ENCODE measurements around the gene LRP3.
"Not testable (repeated sequence)": the region's sequence is repeated elsewhere in the genome, so short reads cannot be mapped to it uniquely, and the experiment has no call there.

The LRP3 gene

DNA sequence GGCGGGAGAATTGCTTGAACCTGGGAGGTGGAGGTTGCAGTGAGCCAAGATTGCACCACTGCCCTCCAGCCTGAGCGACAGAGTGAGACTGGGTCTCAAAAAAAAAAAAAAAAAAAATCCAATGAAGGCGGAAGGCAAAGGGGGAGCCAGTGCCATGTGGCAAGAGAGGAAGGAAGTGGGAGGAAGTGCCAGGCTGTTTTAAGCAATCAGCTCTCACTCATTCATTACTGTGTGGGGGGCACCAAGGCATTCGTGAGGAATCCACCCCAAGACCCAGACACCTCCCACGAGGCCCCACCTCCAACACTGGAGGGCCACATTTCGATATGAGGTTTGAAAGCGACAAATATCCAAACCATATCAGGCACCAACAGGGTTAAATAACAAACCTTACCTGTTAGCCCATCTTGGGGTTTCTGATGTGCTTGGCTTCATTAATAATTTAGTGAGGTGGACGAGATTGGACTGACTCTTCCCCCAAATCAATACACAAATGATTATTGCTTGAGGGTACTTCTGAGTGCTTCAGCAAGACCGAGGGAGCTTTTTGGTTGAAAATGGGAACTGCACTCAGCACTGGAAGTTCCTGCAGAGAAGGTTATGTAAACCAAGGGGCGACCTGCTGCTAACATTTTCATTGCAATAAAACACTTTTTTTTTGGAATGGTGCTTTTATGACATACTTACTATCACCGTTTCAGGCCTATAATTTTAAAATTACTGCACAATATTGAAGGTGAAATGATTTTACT lies 7.5 kb upstream of the LRP3 start:
- TF ChIP-seq EZH2 (IDR thresholded peaks at IDR 0.05; ENCODE audit: borderline replicate concordance, low read length) = no peak
- no peak for TF ChIP-seq CTCF (IDR thresholded peaks at IDR 0.05; ENCODE audit: low read length)
- Histone ChIP-seq H3K4me3 (ENCODE audit: low read depth, low read length, poor library complexity, severe bottlenecking) (no peak overlapping the region), H3K36me3 (ENCODE audit: insufficient read depth, low read length) (no peaks in the 10 kb centered on the region), H3K27ac (ENCODE audit: low read depth, low read length, poor library complexity, severe bottlenecking) (no peak overlapping the region), H3K9ac (ENCODE audit: low read length) (no peak overlapping the region), H4K20me1 (ENCODE audit: insufficient read depth, low read length) (no peaks in the 10 kb centered on the region), H3K9me3 (ENCODE audit: low read length) (no peaks in the 10 kb centered on the region), H2AFZ (ENCODE audit: low read length) (no peak overlapping the region), H3K9me2 (ENCODE audit: low read depth, low read length) (no peaks in the 10 kb centered on the region), H3K27me3 (ENCODE audit: insufficient read depth, low read length) (no peaks in the 10 kb centered on the region), H3K79me2 (ENCODE audit: insufficient read depth, low read length) (no peaks in the 10 kb centered on the region), H3F3A (ENCODE audit: insufficient read depth, low read length) (no peaks in the 10 kb centered on the region), H3K4me2 (ENCODE audit: low read length) (no peak overlapping the region), H3K4me1 (ENCODE audit: insufficient read depth, low read length, severe bottlenecking) (no peaks in the 10 kb centered on the region)

DNA sequence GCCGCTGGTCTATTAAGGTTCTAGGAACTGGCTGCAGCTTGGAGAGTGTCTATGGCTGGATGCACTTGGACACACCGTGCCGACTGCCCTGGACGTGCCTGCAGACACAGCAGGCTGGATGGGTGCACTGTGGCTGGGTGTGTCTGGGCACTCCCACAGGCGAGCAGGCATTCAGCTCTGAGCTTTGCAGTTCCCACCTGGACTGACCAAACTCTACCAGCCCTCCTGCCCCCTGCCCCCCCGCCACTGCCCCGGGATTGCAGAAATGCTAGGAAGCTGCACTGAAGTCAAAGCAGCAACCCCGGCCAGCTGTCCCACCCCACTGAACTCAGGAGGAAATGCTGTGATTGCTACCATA lies 7.0 kb upstream of the LRP3 start:
- no peak overlapping the region for H3K4me2 ChIP-seq (ENCODE audit: low read length)
- no peak overlapping the region for H3K4me3 ChIP-seq (ENCODE audit: low read depth, low read length, poor library complexity, severe bottlenecking)

DNA sequence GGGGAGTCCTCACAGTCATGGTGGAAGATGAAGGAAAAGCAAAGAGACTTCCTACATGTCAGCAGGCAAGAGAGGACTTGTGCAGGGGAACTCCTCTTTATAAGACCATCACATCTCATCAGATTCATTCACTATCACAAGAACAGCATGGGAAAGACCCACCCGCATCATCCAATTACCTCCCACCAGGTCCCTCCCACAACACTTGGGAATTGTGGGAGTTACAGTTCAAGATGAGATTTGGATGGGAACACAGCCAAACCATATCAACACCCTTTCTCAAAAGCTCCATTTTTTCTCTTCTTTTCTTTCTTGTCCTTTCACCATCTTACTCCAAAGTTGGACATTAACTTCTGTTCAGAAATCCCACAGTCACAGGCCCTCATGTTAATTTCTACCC lies 4.7 kb upstream of the LRP3 start:
- Histone ChIP-seq H3K9ac (ENCODE audit: low read length) (no peak overlapping the region), H3K9me3 (ENCODE audit: low read length) (no peaks in the 10 kb centered on the region), H3F3A (ENCODE audit: insufficient read depth, low read length) (no peaks in the 10 kb centered on the region), H3K4me3 (ENCODE audit: low read depth, low read length, poor library complexity, severe bottlenecking) (no peak overlapping the region), H4K20me1 (ENCODE audit: insufficient read depth, low read length) (no peaks in the 10 kb centered on the region), H3K4me1 (ENCODE audit: insufficient read depth, low read length, severe bottlenecking) (no peaks in the 10 kb centered on the region), H3K36me3 (ENCODE audit: insufficient read depth, low read length) (no peaks in the 10 kb centered on the region), H3K9me2 (ENCODE audit: low read depth, low read length) (no peaks in the 10 kb centered on the region), H3K27me3 (ENCODE audit: insufficient read depth, low read length) (no peaks in the 10 kb centered on the region), H3K79me2 (ENCODE audit: insufficient read depth, low read length) (no peaks in the 10 kb centered on the region), H2AFZ (ENCODE audit: low read length) (no peak overlapping the region), H3K27ac (ENCODE audit: low read depth, low read length, poor library complexity, severe bottlenecking) (no peak overlapping the region), H3K4me2 (ENCODE audit: low read length) (no peak overlapping the region)
- TF ChIP-seq CTCF (IDR thresholded peaks at IDR 0.05; ENCODE audit: low read length) = no peak
- no peak for TF ChIP-seq EZH2 (IDR thresholded peaks at IDR 0.05; ENCODE audit: borderline replicate concordance, low read length)

More for the DNA sequence above, 7.0 kb upstream of the LRP3 start:
- H3K9me2 ChIP-seq (ENCODE audit: low read depth, low read length) = no peaks in the 10 kb centered on the region
- TF ChIP-seq EZH2 (IDR thresholded peaks at IDR 0.05; ENCODE audit: borderline replicate concordance, low read length) (no peak), CTCF (IDR thresholded peaks at IDR 0.05; ENCODE audit: low read length) (no peak)
- no peaks in the 10 kb centered on the region for H4K20me1 ChIP-seq (ENCODE audit: insufficient read depth, low read length)
- H3F3A ChIP-seq (ENCODE audit: insufficient read depth, low read length) = no peaks in the 10 kb centered on the region
- no peak overlapping the region for H2AFZ ChIP-seq (ENCODE audit: low read length)
- no peak overlapping the region for H3K9ac ChIP-seq (ENCODE audit: low read length)
- H3K9me3 ChIP-seq (ENCODE audit: low read length) = no peaks in the 10 kb centered on the region
- no peak overlapping the region for H3K27ac ChIP-seq (ENCODE audit: low read depth, low read length, poor library complexity, severe bottlenecking)
- H3K79me2 ChIP-seq (ENCODE audit: insufficient read depth, low read length) = no peaks in the 10 kb centered on the region
- H3K27me3 ChIP-seq (ENCODE audit: insufficient read depth, low read length) = no peaks in the 10 kb centered on the region
- H3K4me1 ChIP-seq (ENCODE audit: insufficient read depth, low read length, severe bottlenecking) = no peaks in the 10 kb centered on the region
- H3K36me3 ChIP-seq (ENCODE audit: insufficient read depth, low read length) = no peaks in the 10 kb centered on the region

DNA sequence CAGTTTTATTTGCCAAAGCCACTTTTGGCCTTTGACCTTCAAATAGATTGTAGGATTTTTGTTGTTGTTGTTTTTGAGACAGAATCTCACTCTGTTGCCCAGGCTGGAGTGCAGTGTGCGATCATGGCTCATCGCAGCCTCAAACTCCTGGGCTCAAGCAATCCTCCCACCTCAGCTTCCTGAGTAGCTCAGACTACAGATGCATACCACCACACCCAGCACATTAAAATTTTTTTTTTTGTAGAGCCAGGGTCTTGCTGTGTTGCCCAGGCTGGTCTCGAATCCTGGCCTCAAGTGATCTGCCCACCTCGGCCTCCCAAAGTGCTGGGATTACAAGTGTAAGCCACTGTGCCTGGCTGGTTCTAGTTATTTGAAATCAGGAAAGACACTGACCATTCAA lies 3.0 kb upstream of the LRP3 start:
- not testable (repeated sequence) for H3K9me3 ChIP-seq (ENCODE audit: low read length); H3K9me2 ChIP-seq (ENCODE audit: low read depth, low read length); H3K27ac ChIP-seq (ENCODE audit: low read depth, low read length, poor library complexity, severe bottlenecking); H4K20me1 ChIP-seq (ENCODE audit: insufficient read depth, low read length); H3K27me3 ChIP-seq (ENCODE audit: insufficient read depth, low read length); H3K9ac ChIP-seq (ENCODE audit: low read length); H3F3A ChIP-seq (ENCODE audit: insufficient read depth, low read length); H3K4me3 ChIP-seq (ENCODE audit: low read depth, low read length, poor library complexity, severe bottlenecking); H3K79me2 ChIP-seq (ENCODE audit: insufficient read depth, low read length); H3K36me3 ChIP-seq (ENCODE audit: insufficient read depth, low read length); H3K4me1 ChIP-seq (ENCODE audit: insufficient read depth, low read length, severe bottlenecking); H3K4me2 ChIP-seq (ENCODE audit: low read length); H2AFZ ChIP-seq (ENCODE audit: low read length)
